WTC11 (cell line): ENCODE measurements around the gene MAP3K5. TPM values are rescaled to one million over a fixed set of nuclear protein-coding genes. Genes with fewer than 3 reads are reported as not detected.
"Not testable (repeated sequence)": the region's sequence is repeated elsewhere in the genome, so short reads cannot be mapped to it uniquely, and the experiment has no call there.

Experiments
- ATAC-seq: fragments of 200-7000 bp; cut with Tn5 transposase; 2 replicates; pipeline ENCODE4 v1.10.0; 2021; ENCODE audit warnings: mild to moderate bottlenecking, moderate library complexity
- CTCF ChIA-PET: fragments of 300-600 bp; sonication (Branson Sonifier 250); formaldehyde crosslinking; loops from one replicate; lab custom pipeline; 2021; ENCODE audit warnings: antibody characterized with exemption; lab: Charles Lee
- POLR2A ChIA-PET: fragments of 350-600 bp; sonication (Branson Sonifier 250); formaldehyde crosslinking; loops from one replicate; lab custom pipeline; 2021; ENCODE audit warnings: antibody characterized with exemption; lab: Charles Lee
- DNase-seq: peaks from one replicate; pipeline ENCODE4 v3.0.0; 2021; ENCODE audit warnings: low spot score
- H3K27ac Mint-ChIP-seq: 2 replicates; pipeline ENCODE4 v1.8.0; 2021; ENCODE audit warnings: mixed read lengths
- H3K27me3 Mint-ChIP-seq: 2 replicates; pipeline ENCODE4 v1.8.0; 2021; ENCODE audit warnings: low read depth, mild to moderate bottlenecking, moderate library complexity, mixed read lengths
- H3K36me3 Mint-ChIP-seq: 2 replicates; pipeline ENCODE4 v1.8.0; 2021; ENCODE audit warnings: mixed read lengths
- H3K4me1 Mint-ChIP-seq: 2 replicates; pipeline ENCODE4 v1.8.0; 2022; ENCODE audit warnings: mixed read lengths
- H3K4me3 Mint-ChIP-seq: 2 replicates; pipeline ENCODE4 v1.8.0; 2021; ENCODE audit warnings: mild to moderate bottlenecking, moderate library complexity, mixed read lengths
- H3K9me3 Mint-ChIP-seq: 2 replicates; pipeline ENCODE4 v1.8.0; 2021; ENCODE audit warnings: mixed read lengths
- ARID4B ChIP-seq: sonication (generic); formaldehyde crosslinking; IDR thresholded peaks from 2 replicates; pipeline ENCODE4 v1.8.0; 2023; ENCODE audit warnings: missing genetic modification reagents, mild to moderate bottlenecking, borderline replicate concordance
- CREB1 ChIP-seq: sonication (generic); formaldehyde crosslinking; IDR thresholded peaks from 2 replicates; pipeline ENCODE4 v1.8.0; 2023; ENCODE audit warnings: mild to moderate bottlenecking, missing genetic modification reagents
- EMX1 ChIP-seq: fragments of 250-450 bp; sonication (Bioruptor Pico); IDR thresholded peaks from 2 replicates; pipeline ENCODE4 v1.8.0; 2021; ENCODE audit warnings: mild to moderate bottlenecking
- FOXK1 ChIP-seq: sonication (generic); formaldehyde crosslinking; IDR thresholded peaks from 2 replicates; pipeline ENCODE4 v1.8.0; 2022; ENCODE audit warnings: mild to moderate bottlenecking, moderate library complexity, missing genetic modification reagents
- MXD4 ChIP-seq: fragments of 250-450 bp; sonication (Bioruptor Pico); IDR thresholded peaks from 2 replicates; pipeline ENCODE4 v1.8.0; 2021; ENCODE audit warnings: mild to moderate bottlenecking, moderate library complexity, borderline replicate concordance
- PREB ChIP-seq: sonication (generic); formaldehyde crosslinking; IDR thresholded peaks from 2 replicates; pipeline ENCODE4 v1.8.1; 2022; ENCODE audit warnings: mild to moderate bottlenecking, missing genetic modification reagents, moderate library complexity, borderline replicate concordance
- STAT6 ChIP-seq: sonication (generic); formaldehyde crosslinking; conservative IDR thresholded peaks from 2 replicates; pipeline ENCODE4 v1.8.1; 2023; ENCODE audit warnings: mild to moderate bottlenecking, low read depth, missing genetic modification reagents, moderate library complexity
- TEAD4 ChIP-seq: sonication (generic); formaldehyde crosslinking; IDR thresholded peaks from 2 replicates; pipeline ENCODE4 v1.8.0; 2022; ENCODE audit warnings: mild to moderate bottlenecking, missing genetic modification reagents
- ZBTB43 ChIP-seq: sonication (generic); formaldehyde crosslinking; IDR thresholded peaks from 2 replicates; pipeline ENCODE4 v1.8.1; 2023; ENCODE audit warnings: mild to moderate bottlenecking, missing genetic modification reagents
- ZNF219 ChIP-seq: sonication (generic); formaldehyde crosslinking; IDR thresholded peaks from 2 replicates; pipeline ENCODE4 v1.8.0; 2023; ENCODE audit warnings: missing genetic modification reagents, mild to moderate bottlenecking, borderline replicate concordance
- total RNA-seq: library from RNA; stranded (reverse); gene quantifications from 3 replicates; pipeline ENCODE4 v1.2.3, GENCODE V29; 2021

The MAP3K5 gene
- total RNA-seq, 1 experiment from 2014 or later, result 1.6 TPM

- TF ChIP-seq STAT6 (CRISPR knock-in tag), result no peak
Observed at GRCh38 chr6:136592930-136593673, 199.2 kb downstream of the MAP3K5 start (continued).

- TF ChIP-seq ZBTB43 (no peak), FOXK1 (CRISPR knock-in tag) (no peak; the same call in 1 of the 2 replicates), TEAD4 (CRISPR knock-in tag) (no peak), MXD4 (CRISPR knock-in tag) (no peak), EMX1 (no peak), PREB (CRISPR knock-in tag) (no peak), ZNF219 (CRISPR knock-in tag) (no peak), CREB1 (CRISPR knock-in tag) (no peak), ARID4B (no peak)
- POLR2A ChIA-PET, result no interaction called here
- Mint-ChIP-seq H3K36me3 (peaks cover 22% of the 10 kb centered on the region), H3K4me3 (no peak overlapping the region), H3K9me3 (peaks cover 15% of the 10 kb centered on the region), H3K27me3 (peaks cover 4% of the 10 kb centered on the region; the same call in 1 of the 2 replicates), H3K27ac (peak overlapping the region; percentile 55; the same call in 1 of the 2 replicates), H3K4me1 (peaks cover 62% of the 10 kb centered on the region)
- no peak for DNase-seq
- CTCF ChIA-PET, result interaction anchor here (1.0 to 1.1 kb wide), 2 partner anchors 41 to 52 kb away, joined by 3 to 4 read pairs; partner anchors contain the start of gene MAP7
- peak; percentile 20 for ATAC-seq
Observed at GRCh38 chr6:136591617-136592016, 200.7 kb downstream of the MAP3K5 start.

GRCh38 chr6:136590846-136591245, 201.4 kb downstream of the MAP3K5 start:
- CTCF ChIA-PET, result interaction anchor here (1.0 kb wide), 1 partner anchor 40 kb away, joined by 4 read pairs; the partner anchor contains the start of gene MAP7
- H3K4me3 Mint-ChIP-seq, H3K27me3 Mint-ChIP-seq, ATAC-seq, H3K27ac Mint-ChIP-seq, POLR2A ChIA-PET, DNase-seq: not testable (repeated sequence)
- Mint-ChIP-seq H3K36me3 (peaks cover 22% of the 10 kb centered on the region), H3K4me1 (peaks cover 69% of the 10 kb centered on the region), H3K9me3 (peaks cover 15% of the 10 kb centered on the region)
